ES-I3 (cell line): Measurements from ENCODE around the gene GJC2.

Experiments
- H3K36me3 ChIP-seq: 2 replicates; pipeline ENCODE4 v1.6.1; 2013; ENCODE audit warnings: mild to moderate bottlenecking, low read length, control low read depth, moderate library complexity; ENCODE audit not compliant: insufficient read depth
- H3K4me1 ChIP-seq: 2 replicates; pipeline ENCODE4 v1.6.1; 2013; ENCODE audit warnings: mild to moderate bottlenecking, control low read depth, low read length; ENCODE audit not compliant: insufficient read depth
- H3K9ac ChIP-seq: 2 replicates; pipeline ENCODE4 v1.6.1; 2013; ENCODE audit warnings: low read depth, mild to moderate bottlenecking, low read length, moderate library complexity
- H3K9me3 ChIP-seq: 2 replicates; pipeline ENCODE4 v1.6.1; 2013; ENCODE audit warnings: mild to moderate bottlenecking, low read length, moderate library complexity; ENCODE audit not compliant: control insufficient read depth, insufficient read depth

Gene GJC2

DNA sequence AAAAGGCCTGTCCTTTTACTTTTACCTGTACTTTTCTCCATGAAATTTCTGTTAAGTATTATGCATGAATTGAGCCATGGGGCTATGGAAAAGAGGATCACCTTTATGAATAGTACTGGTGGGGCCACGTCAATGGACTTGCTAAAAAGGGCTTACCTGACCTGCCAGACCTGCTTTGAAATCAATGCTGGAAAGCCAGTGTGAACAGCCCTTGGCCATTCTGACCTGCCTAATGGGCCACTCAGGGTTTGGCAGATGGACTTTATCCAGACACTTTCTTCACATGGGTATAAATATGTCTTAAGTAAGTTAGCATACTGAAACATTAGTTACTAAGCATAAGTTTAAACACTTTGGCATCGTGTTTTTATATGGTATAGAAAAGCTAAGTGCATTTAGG, 18.0 kb upstream of the GJC2 start:
- Histone ChIP-seq H3K9ac (no peak overlapping the region), H3K36me3 (no peaks in the 10 kb centered on the region)

DNA sequence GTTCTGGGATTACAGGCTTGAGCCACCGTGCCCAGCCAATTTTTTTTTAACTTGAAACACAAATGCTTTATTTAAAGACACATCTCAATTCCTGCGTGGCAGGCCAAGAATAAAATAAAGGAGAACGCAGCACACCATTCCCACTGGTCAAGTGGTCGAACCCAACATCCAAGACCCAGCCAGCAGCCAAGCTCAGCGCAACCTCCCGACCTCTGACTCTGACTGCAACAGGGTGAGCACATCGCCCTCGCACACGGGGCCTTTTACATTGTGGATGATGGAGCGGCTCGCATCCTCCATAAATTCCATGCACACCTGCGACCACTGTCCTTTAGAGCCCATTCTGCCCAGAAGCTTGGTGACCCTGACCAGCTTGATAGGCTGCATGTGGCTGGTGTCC, 15.1 kb upstream of the GJC2 start:
- no peaks in the 10 kb centered on the region for H3K36me3 ChIP-seq
- no peaks in the 10 kb centered on the region for H3K4me1 ChIP-seq
- H3K9ac ChIP-seq: no peak overlapping the region
- no peaks in the 10 kb centered on the region for H3K9me3 ChIP-seq

More for the DNA sequence above, 18.0 kb upstream of the GJC2 start:
- Histone ChIP-seq H3K4me1 (no peaks in the 10 kb centered on the region), H3K9me3 (no peaks in the 10 kb centered on the region)

- no peaks in the 10 kb centered on the region for H3K4me1 ChIP-seq
- H3K9ac ChIP-seq: no peak overlapping the region
- H3K9me3 ChIP-seq: no peaks in the 10 kb centered on the region
- no peaks in the 10 kb centered on the region for H3K36me3 ChIP-seq
Measured at GRCh38 chr1:228136901-228137300, 12.8 kb upstream of the GJC2 start.

GRCh38 chr1:228139406-228139930, 10.3 kb upstream of the GJC2 start:
- Histone ChIP-seq H3K36me3 (no peaks in the 10 kb centered on the region), H3K4me1 (no peaks in the 10 kb centered on the region), H3K9me3 (no peaks in the 10 kb centered on the region), H3K9ac (peak overlapping the region; percentile 87)

- Histone ChIP-seq H3K36me3 (no peaks in the 10 kb centered on the region), H3K9me3 (no peaks in the 10 kb centered on the region), H3K4me1 (no peaks in the 10 kb centered on the region), H3K9ac (peak within 1 kb of the TSS; percentile 87)
Measured at GRCh38 chr1:228139931-228140723, 9.6 kb upstream of the GJC2 start, which contains the start of gene GUK1. TSS of gene GUK1 (plus strand) at chr1:228140279. CDS start at chr1:228140303, 24 bp downstream.

DNA sequence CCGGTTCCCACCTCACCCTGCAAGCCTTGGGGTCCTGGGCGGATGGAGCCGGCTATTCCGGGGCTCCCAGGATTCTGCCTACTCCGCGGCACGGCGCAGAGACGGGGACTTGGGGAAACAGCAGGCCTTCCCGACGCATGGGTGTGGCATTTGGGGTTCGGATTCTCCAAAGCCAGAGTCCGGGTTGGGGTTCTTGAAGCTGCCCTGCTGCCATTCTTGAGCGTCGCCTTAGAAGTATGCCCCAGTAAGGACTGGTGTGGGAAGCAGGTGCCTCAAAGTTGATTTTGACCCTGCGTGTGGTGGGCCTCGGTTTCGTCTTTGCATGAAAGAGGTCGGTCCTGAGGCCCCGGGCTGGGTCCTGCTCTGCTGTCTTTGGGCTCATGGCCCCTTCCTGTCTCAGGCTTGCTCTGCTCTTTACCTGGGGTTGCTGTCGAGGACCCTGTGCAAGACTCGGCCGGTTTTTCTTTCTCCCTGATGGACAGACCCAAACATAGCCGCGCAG, 9.0 kb upstream of the GJC2 start:
- H3K4me1 ChIP-seq: no peaks in the 10 kb centered on the region
- H3K9ac ChIP-seq: peak overlapping the region; percentile 70
- H3K36me3 ChIP-seq: no peaks in the 10 kb centered on the region
- H3K9me3 ChIP-seq: no peaks in the 10 kb centered on the region

DNA sequence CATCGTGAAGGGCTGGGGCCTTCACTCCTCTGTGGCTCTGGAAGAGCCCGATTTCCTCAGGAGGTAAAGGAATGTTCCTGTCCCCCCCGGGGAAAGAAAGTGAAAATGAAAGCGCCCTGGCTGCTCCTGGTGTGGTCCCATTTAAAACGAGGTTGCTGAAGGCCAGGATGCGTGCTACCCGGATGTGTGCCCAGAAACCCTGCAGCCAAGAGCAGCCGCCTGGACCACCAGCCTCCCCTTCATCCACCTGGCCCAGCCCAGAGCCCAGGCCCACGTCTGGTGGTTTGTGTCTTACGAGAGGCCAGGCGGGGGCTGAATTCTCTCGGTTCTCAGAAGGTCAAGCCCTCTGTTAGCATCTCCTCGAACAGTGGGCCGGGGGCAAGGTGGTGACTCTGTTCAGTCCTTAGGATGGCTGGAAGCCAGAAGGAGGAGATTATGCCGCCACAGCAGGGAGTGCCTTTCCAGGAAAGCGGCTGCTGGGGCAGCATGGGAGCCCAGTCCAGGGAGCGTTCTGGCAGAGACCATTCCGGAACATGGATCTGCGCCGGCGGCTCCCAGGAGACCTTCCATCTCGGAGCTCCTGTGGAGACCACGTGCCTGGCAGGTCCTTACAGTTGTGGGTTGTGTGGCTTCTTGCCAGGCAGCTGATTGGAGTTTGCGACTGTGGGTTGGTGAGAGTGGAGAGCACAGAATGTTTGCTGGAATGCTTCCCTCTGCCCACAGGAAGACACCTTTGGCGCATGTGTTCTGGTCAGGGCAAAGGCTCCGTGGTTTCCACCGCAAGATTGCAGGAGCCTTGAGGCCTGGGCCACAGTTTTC, 8.3 kb upstream of the GJC2 start:
- H3K4me1 ChIP-seq: no peaks in the 10 kb centered on the region
- peak overlapping the region; percentile 70 for H3K9ac ChIP-seq

DNA sequence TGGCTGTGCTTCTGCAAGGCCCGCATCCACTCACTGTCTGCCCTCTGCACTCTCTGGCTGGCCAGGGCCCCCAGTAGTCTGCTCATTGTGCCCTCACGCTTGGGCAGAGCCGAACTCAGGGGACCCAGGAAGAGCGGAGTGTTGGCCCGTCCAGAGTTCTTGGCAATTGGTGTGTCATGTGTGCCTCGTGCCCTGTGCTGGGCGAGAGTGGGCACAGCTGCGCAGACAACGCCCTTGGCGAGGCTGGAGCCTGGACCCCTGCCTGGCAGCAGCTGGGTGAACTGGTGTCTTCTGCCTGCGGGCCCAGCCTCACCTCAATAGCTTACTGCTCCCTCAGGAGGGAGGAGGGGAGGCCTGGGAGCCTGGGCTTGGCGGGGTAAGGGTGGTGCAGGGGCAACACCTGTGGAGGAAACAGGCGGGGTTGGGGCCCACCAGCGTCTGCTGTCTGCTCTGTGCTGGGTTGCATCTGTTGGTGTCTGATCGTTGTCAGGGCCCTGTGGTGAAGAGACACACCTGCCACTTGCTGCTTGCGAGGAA, 7.5 kb upstream of the GJC2 start:
- H3K9ac ChIP-seq: no peak overlapping the region

More for the DNA sequence above, 8.3 kb upstream of the GJC2 start:
- Histone ChIP-seq H3K9me3 (no peaks in the 10 kb centered on the region), H3K36me3 (no peaks in the 10 kb centered on the region)

DNA sequence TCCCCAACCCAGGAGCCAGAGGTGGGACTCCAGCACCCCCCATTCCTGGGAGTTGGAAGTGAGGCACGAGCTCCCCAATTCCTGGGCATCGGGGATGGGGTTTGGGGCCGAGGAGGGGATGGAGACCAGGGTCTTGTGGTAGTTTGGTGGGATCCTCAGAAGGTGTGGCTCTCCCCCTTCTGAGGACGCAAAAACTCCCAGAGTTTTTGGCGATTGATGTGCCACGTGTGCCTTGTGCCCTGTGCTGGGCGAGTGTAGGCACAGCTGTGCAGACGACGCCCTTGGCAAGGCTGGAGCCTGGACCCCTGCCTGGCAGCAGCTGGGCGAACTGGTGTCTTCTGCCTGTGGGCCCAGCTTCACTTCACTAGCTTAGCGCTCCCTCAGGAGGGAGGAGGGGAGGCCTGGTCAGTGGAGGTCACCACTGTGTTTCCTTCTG, 7.0 kb upstream of the GJC2 start:
- Histone ChIP-seq H3K36me3 (no peaks in the 10 kb centered on the region), H3K4me1 (no peaks in the 10 kb centered on the region), H3K9ac (no peak overlapping the region), H3K9me3 (no peaks in the 10 kb centered on the region)

More for the DNA sequence above, 7.5 kb upstream of the GJC2 start:
- H3K4me1 ChIP-seq: no peaks in the 10 kb centered on the region
- H3K9me3 ChIP-seq: no peaks in the 10 kb centered on the region
- no peaks in the 10 kb centered on the region for H3K36me3 ChIP-seq

- Histone ChIP-seq H3K4me1 (no peaks in the 10 kb centered on the region), H3K9me3 (no peaks in the 10 kb centered on the region), H3K36me3 (no peaks in the 10 kb centered on the region), H3K9ac (no peak overlapping the region)
Measured at GRCh38 chr1:228143480-228144192, 6.1 kb upstream of the GJC2 start.

DNA sequence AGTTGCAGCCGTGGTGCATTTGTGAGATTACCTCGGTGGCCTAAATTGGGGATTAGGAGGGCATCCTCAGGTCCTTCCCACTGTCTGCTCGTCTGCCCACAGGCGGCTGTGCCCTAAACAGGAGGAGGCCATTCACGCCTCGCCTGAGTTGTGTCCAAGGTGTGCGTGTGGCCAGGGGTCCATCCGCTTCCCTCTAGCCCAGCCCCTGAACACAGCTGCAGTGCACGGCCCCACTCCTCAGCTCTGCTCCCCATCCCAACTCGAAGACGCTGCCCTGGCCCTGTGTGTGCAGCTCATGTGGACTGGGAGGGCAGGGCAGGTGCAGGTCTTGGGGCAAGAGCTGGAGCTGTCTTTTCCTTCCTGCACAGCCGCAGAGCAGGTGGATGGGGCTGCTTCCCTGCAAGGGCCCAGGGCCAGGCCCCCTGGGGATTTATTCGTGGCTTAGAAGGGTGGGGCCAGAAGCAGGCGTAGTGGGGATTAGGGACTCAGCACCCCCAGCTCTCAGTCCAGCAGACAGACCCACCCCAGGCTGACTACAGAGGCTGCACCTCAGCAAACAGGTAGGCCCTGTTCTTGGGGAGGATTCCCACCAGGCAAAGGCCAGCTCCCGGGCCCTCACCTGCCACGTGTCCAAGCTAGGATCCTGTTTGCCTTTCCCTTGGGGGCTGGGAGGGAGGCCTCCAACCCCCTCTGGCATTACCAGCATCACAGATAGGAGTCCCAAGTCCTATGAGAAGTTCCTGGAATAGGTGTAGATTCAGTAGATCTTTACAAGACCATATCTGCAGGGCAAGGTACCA, 5.3 kb upstream of the GJC2 start:
- Histone ChIP-seq H3K36me3 (no peaks in the 10 kb centered on the region), H3K4me1 (peaks cover 4% of the 10 kb centered on the region; the same call in 1 of the 2 replicates), H3K9ac (no peak overlapping the region), H3K9me3 (no peaks in the 10 kb centered on the region)

DNA sequence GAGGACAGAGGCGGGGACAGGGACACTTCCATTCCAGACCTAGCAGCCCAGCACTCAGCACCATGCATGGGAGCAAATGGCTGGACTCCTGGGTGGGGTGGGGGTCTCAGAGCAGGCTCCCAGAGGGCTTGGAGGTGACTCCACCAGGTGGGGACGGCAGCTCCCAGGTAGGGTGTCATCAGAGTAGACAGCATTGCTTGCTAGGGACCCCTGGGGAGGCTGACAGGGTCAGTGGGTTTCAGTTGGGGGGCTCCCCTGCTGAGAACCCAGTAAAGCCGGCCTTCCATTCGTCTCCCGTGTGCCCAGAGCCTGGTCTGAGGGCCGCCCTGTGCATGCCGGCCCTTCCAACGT, 4.8 kb upstream of the GJC2 start:
- Histone ChIP-seq H3K9me3 (no peaks in the 10 kb centered on the region), H3K9ac (no peak overlapping the region), H3K36me3 (no peaks in the 10 kb centered on the region), H3K4me1 (peaks cover 8% of the 10 kb centered on the region; the same call in 1 of the 2 replicates)
